ENCODE results near the gene MFAP2.
"Not testable (repeated sequence)": the region's sequence is repeated elsewhere in the genome, so short reads cannot be mapped to it uniquely, and the experiment has no call there.

MFAP2 gene

DNA sequence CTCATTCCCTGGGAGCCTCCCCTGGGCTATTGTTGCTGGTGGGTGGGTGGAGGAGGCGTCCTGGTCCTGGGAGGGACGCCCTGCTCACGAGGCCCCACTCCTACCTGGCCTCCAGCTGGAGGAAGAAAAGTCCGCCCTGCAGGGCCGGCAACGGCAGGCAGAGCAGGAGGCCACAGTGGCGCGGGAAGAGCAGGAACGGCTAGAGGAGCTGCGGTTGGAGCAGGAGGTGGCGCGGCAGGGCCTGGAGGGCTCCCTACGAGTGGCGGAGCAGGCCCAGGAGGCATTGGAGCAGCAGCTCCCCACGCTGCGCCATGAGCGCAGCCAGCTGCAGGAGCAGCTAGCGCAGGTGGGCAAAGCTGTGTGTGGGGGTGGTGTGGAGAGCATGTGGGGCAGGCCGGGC lies 33.8 kb downstream of the MFAP2 start:
- no peaks in the 10 kb centered on the region for H3K9me3 ChIP-seq
- peaks cover 0 to 83% (median 15%) of the 10 kb centered on the region in 3 donors for H3K36me3 ChIP-seq
- TF ChIP-seq, protein P1, sequence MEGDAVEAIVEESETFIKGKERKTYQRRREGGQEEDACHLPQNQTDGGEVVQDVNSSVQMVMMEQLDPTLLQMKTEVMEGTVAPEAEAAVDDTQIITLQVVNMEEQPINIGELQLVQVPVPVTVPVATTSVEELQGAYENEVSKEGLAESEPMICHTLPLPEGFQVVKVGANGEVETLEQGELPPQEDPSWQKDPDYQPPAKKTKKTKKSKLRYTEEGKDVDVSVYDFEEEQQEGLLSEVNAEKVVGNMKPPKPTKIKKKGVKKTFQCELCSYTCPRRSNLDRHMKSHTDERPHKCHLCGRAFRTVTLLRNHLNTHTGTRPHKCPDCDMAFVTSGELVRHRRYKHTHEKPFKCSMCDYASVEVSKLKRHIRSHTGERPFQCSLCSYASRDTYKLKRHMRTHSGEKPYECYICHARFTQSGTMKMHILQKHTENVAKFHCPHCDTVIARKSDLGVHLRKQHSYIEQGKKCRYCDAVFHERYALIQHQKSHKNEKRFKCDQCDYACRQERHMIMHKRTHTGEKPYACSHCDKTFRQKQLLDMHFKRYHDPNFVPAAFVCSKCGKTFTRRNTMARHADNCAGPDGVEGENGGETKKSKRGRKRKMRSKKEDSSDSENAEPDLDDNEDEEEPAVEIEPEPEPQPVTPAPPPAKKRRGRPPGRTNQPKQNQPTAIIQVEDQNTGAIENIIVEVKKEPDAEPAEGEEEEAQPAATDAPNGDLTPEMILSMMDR (IDR thresholded peaks at IDR 0.05), result no peak
- no peaks in the 10 kb centered on the region for H3K27me3 ChIP-seq
- H3K4me3 ChIP-seq, result no peak overlapping the region
- intact Hi-C loops (cut with DNase I; ENCODE audit: low total_unique reads), result no loop called here
- peaks cover 0 to 8% (median 3%) of the 10 kb centered on the region in 4 donors for H3K4me1 ChIP-seq
- no peak for DNase-seq
- H3K27ac ChIP-seq, result no peak overlapping the region

DNA sequence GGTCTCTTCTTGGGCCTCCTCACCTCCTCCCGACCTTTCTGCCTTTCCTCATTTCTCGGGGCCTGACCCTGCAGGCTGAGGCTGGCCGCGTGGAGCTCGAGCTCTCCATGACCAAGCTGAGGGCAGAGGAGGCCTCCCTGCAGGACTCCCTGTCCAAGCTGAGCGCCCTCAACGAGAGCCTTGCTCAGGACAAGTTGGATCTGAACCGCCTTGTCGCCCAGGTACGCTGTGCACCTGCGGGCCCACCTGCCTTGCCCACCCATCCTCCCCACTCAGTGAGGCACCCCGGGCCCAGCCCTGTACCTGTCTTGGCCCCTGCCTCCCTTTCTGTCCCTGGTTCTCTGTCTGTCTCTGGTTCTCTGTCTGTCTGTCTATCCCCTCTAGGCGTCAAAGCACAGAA lies 34.2 kb downstream of the MFAP2 start:
- H3K4me3 ChIP-seq; DNase-seq; H3K9me3 ChIP-seq; H3K4me1 ChIP-seq; intact Hi-C loops (cut with DNase I; ENCODE audit: low total_unique reads); H3K27ac ChIP-seq; H3K27me3 ChIP-seq: not testable (repeated sequence)
- peaks cover 0 to 87% (median 15%) of the 10 kb centered on the region in 3 donors for H3K36me3 ChIP-seq

DNA sequence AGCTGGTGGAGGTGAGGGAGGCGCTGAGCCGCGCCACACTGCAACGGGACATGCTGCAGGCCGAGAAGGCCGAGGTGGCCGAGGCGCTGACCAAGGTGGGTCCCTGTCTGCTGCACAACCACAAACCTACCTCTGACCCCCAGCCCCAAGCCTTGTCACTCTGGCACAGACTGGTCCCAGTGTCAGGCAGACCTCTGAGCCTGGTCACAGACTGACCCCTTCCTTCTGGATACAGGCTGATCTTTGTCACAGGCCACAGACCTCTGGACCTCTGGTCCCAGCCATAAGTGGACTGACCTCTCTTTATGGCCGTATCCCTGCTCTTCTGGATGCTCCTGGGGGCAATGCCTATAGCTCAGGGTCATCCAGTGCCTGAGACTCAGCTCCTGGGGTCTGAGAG lies 34.9 kb downstream of the MFAP2 start:
- H3K27ac ChIP-seq; H3K9me3 ChIP-seq; DNase-seq; H3K27me3 ChIP-seq; intact Hi-C loops (cut with DNase I; ENCODE audit: low total_unique reads); H3K4me1 ChIP-seq; H3K4me3 ChIP-seq: not testable (repeated sequence)
- H3K36me3 ChIP-seq, result peaks cover 0 to 89% (median 15%) of the 10 kb centered on the region in 3 donors

DNA sequence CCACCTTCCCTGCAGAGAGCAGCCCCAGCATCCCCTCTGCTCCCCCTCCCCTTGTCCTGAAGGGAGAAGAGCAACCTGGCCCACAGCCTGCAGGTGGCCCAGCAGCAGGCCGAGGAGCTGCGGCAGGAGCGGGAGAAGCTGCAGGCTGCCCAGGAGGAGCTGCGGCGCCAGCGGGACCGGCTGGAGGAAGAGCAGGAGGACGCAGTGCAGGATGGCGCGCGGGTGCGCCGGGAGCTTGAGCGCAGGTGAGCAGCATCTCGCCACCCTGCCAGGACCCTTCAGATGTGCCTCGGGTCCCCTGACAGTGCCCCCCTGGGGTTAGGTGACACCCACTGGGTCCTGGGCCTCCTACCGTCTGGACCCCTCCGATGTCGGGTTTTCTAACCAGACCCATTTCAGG lies 36.4 kb downstream of the MFAP2 start:
- H3K9me3 ChIP-seq, result no peaks in the 10 kb centered on the region
- H3K27me3 ChIP-seq, result no peaks in the 10 kb centered on the region
- intact Hi-C loops (cut with DNase I; ENCODE audit: low total_unique reads), result no loop called here
- peaks cover 0 to 93% (median 15%) of the 10 kb centered on the region in 3 donors for H3K36me3 ChIP-seq
- H3K27ac ChIP-seq, result no peak overlapping the region
- peaks cover 0 to 10% (median 3%) of the 10 kb centered on the region in 4 donors for H3K4me1 ChIP-seq
- TF ChIP-seq, protein P1 (IDR thresholded peaks at IDR 0.05), result no peak
- no peak overlapping the region for H3K4me3 ChIP-seq
- DNase-seq, result no peak

DNA sequence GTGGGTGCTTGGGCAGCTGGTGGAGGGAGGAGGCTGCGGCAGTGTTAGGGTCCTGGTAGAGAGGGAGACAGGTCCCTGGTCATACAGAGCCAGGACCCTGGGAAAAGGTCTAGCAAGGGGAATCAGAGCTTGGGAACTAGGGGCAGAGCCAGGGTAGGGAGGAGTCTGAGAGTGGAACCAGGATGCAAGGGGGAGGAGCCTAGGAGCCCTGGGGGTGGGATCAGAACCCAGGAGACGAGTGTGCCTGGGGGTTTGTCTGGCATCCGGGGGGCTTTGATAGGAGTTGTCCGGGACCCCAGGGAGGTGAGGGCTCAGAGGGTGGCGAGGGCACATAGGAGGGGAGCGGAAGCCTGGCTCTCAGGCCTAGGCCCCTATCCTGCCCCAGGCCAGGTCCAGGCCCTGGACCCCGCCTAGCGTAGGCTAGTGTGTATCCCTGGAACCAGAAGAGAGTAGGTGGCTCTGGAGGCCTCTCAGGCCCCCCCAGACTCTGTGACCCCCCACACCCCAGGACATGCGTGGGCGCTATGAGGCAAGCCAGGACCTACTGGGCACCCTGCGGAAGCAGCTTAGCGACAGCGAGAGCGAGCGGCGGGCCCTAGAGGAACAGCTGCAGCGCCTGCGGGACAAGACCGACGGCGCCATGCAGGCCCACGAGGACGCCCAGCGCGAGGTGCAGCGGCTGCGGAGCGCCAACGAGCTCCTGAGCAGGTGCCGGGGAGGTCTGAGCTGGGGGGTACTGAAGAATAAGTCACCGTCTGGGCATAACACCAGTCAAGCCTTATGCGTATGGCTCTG lies 40.8 kb downstream of the MFAP2 start:
- H3K9me3 ChIP-seq; H3K27me3 ChIP-seq; H3K27ac ChIP-seq; H3K4me3 ChIP-seq; DNase-seq; intact Hi-C loops (cut with DNase I; ENCODE audit: low total_unique reads); H3K4me1 ChIP-seq: not testable (repeated sequence)
- H3K36me3 ChIP-seq, result peaks cover 0 to 96% (median 19%) of the 10 kb centered on the region in 3 donors

DNA sequence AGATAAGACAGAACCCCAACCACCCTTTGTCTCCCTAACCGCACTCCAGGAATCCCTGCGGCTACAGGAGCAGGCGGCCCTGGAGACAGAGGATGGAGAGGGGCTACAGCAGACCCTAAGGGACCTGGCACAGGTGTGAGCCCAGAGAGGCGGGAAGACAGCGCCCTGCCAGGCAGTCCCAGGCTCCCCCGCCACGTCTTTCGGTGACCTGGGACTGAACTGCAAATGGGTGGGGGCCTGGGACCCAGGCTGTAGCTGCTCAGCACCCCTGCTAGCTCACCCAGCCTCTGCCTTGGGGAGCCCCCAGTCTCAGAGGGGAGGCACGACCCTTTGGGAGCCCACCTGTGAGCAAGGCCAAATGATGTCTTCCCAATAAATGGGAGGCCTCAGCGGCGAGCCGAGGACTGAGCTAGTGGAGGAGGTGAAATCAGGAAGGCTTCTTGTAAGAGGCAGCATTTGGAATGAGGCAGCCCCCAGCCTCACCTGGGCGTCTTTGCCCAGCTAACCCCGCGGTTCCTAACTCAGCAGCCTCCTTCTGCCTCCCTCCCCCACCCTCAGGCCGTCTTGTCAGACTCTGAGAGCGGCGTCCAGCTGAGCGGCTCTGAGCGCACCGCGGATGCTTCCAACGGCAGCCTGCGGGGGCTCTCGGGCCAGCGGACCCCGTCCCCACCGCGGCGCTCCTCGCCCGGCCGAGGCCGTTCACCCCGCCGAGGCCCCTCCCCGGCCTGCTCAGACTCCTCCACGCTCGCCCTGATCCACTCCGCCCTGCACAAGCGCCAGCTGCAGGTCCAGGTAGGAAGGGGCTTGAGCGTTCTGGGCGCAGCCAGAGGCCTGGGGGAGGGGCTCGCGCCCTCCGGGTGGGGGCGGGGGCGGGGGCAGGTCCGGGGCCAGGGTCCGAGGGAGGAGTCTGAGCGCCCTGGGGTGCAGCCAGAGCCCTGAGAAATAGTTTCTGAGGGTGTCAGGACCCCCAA lies 41.8 kb downstream of the MFAP2 start:
- Histone ChIP-seq H3K4me1 (peaks cover 0 to 6% (median 0%) of the 10 kb centered on the region in 4 donors), H3K36me3 (peaks cover 0 to 97% (median 14%) of the 10 kb centered on the region in 3 donors), H3K27me3 (no peaks in the 10 kb centered on the region), H3K4me3 (no peak overlapping the region), H3K9me3 (no peaks in the 10 kb centered on the region), H3K27ac (no peak overlapping the region)
- no peak for DNase-seq
- TF ChIP-seq, protein P1 (IDR thresholded peaks at IDR 0.05), result no peak
- intact Hi-C loops (cut with DNase I; ENCODE audit: low total_unique reads), result no loop called here

DNA sequence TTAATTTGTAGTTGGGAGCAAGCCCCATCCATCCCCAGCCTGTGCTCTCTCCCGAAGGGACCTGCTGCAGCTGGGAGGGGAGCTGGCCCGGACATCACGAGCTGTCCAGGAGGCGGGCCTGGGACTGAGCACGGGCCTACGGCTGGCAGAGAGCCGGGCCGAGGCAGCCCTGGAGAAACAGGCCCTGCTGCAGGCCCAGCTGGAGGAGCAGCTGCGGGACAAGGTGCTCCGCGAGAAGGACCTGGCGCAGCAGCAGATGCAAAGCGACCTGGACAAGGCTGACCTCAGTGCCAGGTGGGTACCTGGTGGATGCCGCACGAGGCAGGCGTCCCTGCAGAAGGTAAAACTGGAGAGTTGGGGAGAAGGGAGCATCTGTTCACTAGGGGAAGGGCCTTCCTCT lies 43.8 kb downstream of the MFAP2 start:
- intact Hi-C loops (cut with DNase I; ENCODE audit: low total_unique reads); H3K27ac ChIP-seq; H3K4me1 ChIP-seq; H3K27me3 ChIP-seq; H3K4me3 ChIP-seq; DNase-seq; H3K9me3 ChIP-seq: not testable (repeated sequence)
- peaks cover 0 to 99% (median 18%) of the 10 kb centered on the region in 3 donors for H3K36me3 ChIP-seq

DNA sequence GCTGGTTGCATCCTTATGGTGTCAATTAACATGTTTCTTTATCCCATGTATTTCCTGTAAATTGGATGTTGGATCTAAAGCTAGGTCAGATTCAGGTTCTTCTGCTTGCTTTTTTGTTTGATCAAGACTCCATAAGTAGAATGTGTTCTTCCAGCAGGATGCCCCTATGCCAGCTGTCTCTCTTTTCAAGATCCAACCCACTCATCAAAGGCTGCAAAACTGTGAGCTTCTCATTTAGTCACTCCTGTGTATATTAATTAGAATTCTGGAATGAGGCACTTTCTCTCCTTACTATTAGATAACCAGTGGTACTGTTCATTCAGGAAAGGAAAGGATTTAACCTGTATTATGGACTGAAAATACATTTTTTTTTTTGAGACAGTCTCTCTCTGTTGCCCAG lies 46.5 kb downstream of the MFAP2 start:
- H3K36me3 ChIP-seq, result peaks cover 0 to 94% (median 25%) of the 10 kb centered on the region in 3 donors
- intact Hi-C loops (cut with DNase I; ENCODE audit: low total_unique reads); H3K27ac ChIP-seq; H3K9me3 ChIP-seq; H3K4me3 ChIP-seq; DNase-seq; H3K27me3 ChIP-seq; H3K4me1 ChIP-seq: not testable (repeated sequence)

DNA sequence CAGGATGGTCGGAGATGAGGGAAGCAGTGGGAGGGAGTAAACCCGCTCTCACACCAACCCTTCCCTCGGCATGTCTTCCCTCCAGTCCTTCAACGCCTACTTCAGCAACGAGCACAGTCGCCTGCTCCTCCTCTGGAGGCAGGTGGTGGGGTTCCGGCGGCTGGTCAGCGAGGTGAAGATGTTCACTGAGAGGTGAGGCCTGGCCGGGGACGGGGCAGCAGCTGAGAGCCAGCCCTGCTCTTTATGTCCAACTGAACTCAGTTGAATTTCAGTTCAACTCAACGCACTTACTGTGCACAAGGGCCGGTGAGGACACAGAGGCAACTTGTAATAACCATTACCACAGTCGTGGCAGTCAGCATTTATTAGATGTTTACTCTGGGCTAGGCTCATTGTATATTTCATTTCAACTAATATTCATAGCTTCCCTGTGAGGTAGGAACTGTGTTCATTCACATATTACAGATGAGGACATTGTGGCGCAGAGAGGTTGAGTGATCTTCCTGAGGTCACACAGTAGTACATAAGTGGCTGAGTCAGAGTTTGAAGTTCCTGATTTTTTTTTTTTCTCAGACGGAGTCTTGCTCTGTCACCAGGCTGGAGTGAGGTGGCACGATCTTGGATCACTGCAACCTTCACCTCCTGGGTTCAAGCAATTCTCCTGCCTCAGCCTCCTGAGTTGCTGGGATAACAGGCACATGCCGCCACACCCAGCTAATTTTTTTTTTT lies 49.0 kb downstream of the MFAP2 start:
- H3K4me1 ChIP-seq; intact Hi-C loops (cut with DNase I; ENCODE audit: low total_unique reads); H3K27me3 ChIP-seq; H3K9me3 ChIP-seq; DNase-seq; H3K27ac ChIP-seq; H3K4me3 ChIP-seq: not testable (repeated sequence)
- H3K36me3 ChIP-seq, result peaks cover 0 to 69% (median 20%) of the 10 kb centered on the region in 3 donors

Measured in tibial artery (tissue), 4 donors.